Adrenal gland (tissue), 12 donors: ENCODE measurements around the gene ST6GALNAC5. TPM values are rescaled to one million over a fixed set of nuclear protein-coding genes. Genes with fewer than 3 reads are reported as not detected.

ENCODE experiments used
- DNase-seq, 7 donors: peaks; one replicate each; pipeline ENCODE4 v3.0.0-alpha.2; 2019 to 2020
- H3K27ac ChIP-seq, 5 donors: fragments of 200-600 bp; sonication (generic) in 4 of 5; 1 replicate in 3 of 5; 2 replicates in 2 of 5; pipeline versions ENCODE4 v1.5.1 to v1.8.0; 2016 to 2020; ENCODE audit warnings: mild to moderate bottlenecking in 1 of 5
- H3K27me3 ChIP-seq: fragments of 200-600 bp; 2 replicates; pipeline ENCODE4 v1.8.0; 2021
- H3K36me3 ChIP-seq, 2 donors: fragments of 200-600 bp; replicated peaks in 1 of 2; 1 replicate in 1 of 2; 2 replicates in 1 of 2; pipeline versions ENCODE4 v1.5.1 to v1.8.0; 2018 to 2022
- H3K4me1 ChIP-seq, 2 donors: fragments of 200-600 bp; replicated peaks in 1 of 2; 1 replicate in 1 of 2; 2 replicates in 1 of 2; pipeline versions ENCODE4 v1.5.1 to v1.8.0; 2018 to 2021
- H3K4me3 ChIP-seq, 4 donors: fragments of 200-600 bp; sonication (generic) in 3 of 4; one replicate each; pipeline ENCODE4 v1.5.1; 2016 to 2018
- H3K9me3 ChIP-seq, 3 donors: fragments of 200-600 bp; sonication (generic) in 1 of 3; replicated peaks in 1 of 3; 1 replicate in 2 of 3; 2 replicates in 1 of 3; pipeline versions ENCODE4 v1.5.1 to v1.8.0; 2016 to 2021
- CTCF ChIP-seq, 6 experiments: fragments of 450-650 bp in 4 of 6; fragments of 200-600 bp in 2 of 6; sonication (generic) in 1 of 6; IDR thresholded peaks; 1 replicate in 5 of 6; 2 replicates in 1 of 6; pipeline versions ENCODE4 v1.5.1 to v1.8.0; 2016 to 2021; ENCODE audit warnings: antibody characterized with exemption in 6 of 6, mild to moderate bottlenecking in 2 of 6, moderate library complexity in 1 of 6
- POLR2A ChIP-seq, 2 donors: fragments of 450-650 bp; IDR thresholded peaks; one replicate each; pipeline ENCODE4 v1.6.1; 2017; ENCODE audit warnings: antibody characterized with exemption in 2 of 2, mild to moderate bottlenecking in 2 of 2, moderate library complexity in 1 of 2
- WGBS, 4 donors: extraction: QIAGEN DNeasy Blood & Tissue Kit in 2 of 4; methylation state at CpG; one replicate each; pipeline versions ENCODE4 v1.1.5 to v1.1.7; 2013 to 2017; 5-methylcytosine and 5-hydroxymethylcytosine counted together
- intact Hi-C, 2 donors: fragments of 100-400 bp; cut with DNase I; formaldehyde crosslinking; loops; one replicate each; pipeline versions ENCODE4 v1.14.1 to v1.15.0; 2022 to 2023
- polyA plus RNA-seq, 3 donors: library from polyadenylated mRNA; stranded (reverse); fragments of 200-250 nt in 2 of 3; fragments of 350-450 nt in 1 of 3; fragmentation: Illumina TruSeq in 1 of 3; extraction: RNeasy Lipid Tissue Mini Kit (QIAGEN cat#74804) in 1 of 3; gene quantifications; one replicate each; pipeline ENCODE4 v1.2.3, GENCODE V29; 2013 to 2014
- total RNA-seq, 9 donors: library from RNA; depleted of rRNA in 4 of 9; stranded (reverse); fragments of >200 nt in 4 of 9; fragments of 120-200 nt in 1 of 9; fragmentation: NEBNext Ultra II Directional in 1 of 9; extraction: Animal tissue kit (Norgen Biotek cat#: 25700) in 1 of 9; gene quantifications; one replicate each; pipeline versions ENCODE4 v1.1.0 to v1.2.4, GENCODE V29; 2013 to 2023
- donor health status: healthy with polysubstance abuse.
- donor health status: Bipolar disorder and iron deficiency.
- donor health status: DM: yes; HTN: yes; CAD: no.
- donor health status: DM: no; HTN: no; CAD: no.
- donor health status: DM: no; HTN: no; CAD: no.
- donor health status: DM: yes; HTN: yes; CAD: no.

ST6GALNAC5 gene
- total and polyA plus RNA-seq, 12 donors, result 1.1 to 48.4 (median 21.4) TPM

- no peak for DNase-seq
- no peak overlapping the region for H3K4me3 ChIP-seq
- no peak overlapping the region for H3K27ac ChIP-seq
- no peaks in the 10 kb centered on the region for H3K9me3 ChIP-seq
- 81 to 93% (median 88%) methylated on average over 1 of the region's 1 CpG for WGBS, 4 donors
- intact Hi-C loops, result no loop called here
- H3K27me3 ChIP-seq, result no peaks in the 10 kb centered on the region
- TF ChIP-seq POLR2A (IDR thresholded peaks at IDR 0.05) (no peak), CTCF (IDR thresholded peaks at IDR 0.05) (no peak)
- H3K4me1 ChIP-seq, result no peaks in the 10 kb centered on the region
- H3K36me3 ChIP-seq, result no peaks in the 10 kb centered on the region
Observed at GRCh38 chr1:77012066-77012465, 144.8 kb downstream of the ST6GALNAC5 start.

- intact Hi-C loops, result no loop called here
- no peak overlapping the region for H3K27ac ChIP-seq
Observed at GRCh38 chr1:77014073-77014788, 147.0 kb downstream of the ST6GALNAC5 start.

GRCh38 chr1:77015748-77016341 lies 148.6 kb downstream of the ST6GALNAC5 start:
- Histone ChIP-seq H3K9me3 (no peaks in the 10 kb centered on the region), H3K27ac (no peak overlapping the region), H3K36me3 (no peaks in the 10 kb centered on the region), H3K27me3 (no peaks in the 10 kb centered on the region), H3K4me3 (no peak overlapping the region), H3K4me1 (no peaks in the 10 kb centered on the region)
- TF ChIP-seq CTCF (IDR thresholded peaks at IDR 0.05), result no peak
- no peak for TF ChIP-seq POLR2A (IDR thresholded peaks at IDR 0.05)
- intact Hi-C loops, result no loop called here
- no peak for DNase-seq
- WGBS, 4 donors, result 87 to 100% (median 89%) methylated on average over 2 of the region's 2 CpGs

More at GRCh38 chr1:77014073-77014788, 147.0 kb downstream of the ST6GALNAC5 start:
- Histone ChIP-seq H3K4me3 (no peak overlapping the region), H3K27me3 (no peaks in the 10 kb centered on the region), H3K9me3 (no peaks in the 10 kb centered on the region), H3K4me1 (no peaks in the 10 kb centered on the region), H3K36me3 (no peaks in the 10 kb centered on the region)
- no peak for DNase-seq
- WGBS, 4 donors, result 90 to 94% (median 91%) methylated on average over 5 of the region's 5 CpGs
- TF ChIP-seq POLR2A (IDR thresholded peaks at IDR 0.05) (no peak), CTCF (IDR thresholded peaks at IDR 0.05) (no peak)

GRCh38 chr1:77016386-77016985 lies 149.2 kb downstream of the ST6GALNAC5 start:
- no peak for DNase-seq
- 72 to 93% (median 83%) methylated on average over 2 of the region's 2 CpGs for WGBS, 4 donors
- H3K4me1 ChIP-seq, result no peaks in the 10 kb centered on the region
- no peak for TF ChIP-seq POLR2A (IDR thresholded peaks at IDR 0.05)
- no peak for TF ChIP-seq CTCF (IDR thresholded peaks at IDR 0.05)
- H3K4me3 ChIP-seq, result no peak overlapping the region
- no peaks in the 10 kb centered on the region for H3K36me3 ChIP-seq
- H3K27ac ChIP-seq, result no peak overlapping the region
- intact Hi-C loops, result no loop called here
- H3K27me3 ChIP-seq, result no peaks in the 10 kb centered on the region
- no peaks in the 10 kb centered on the region for H3K9me3 ChIP-seq
